Transverse colon (tissue), 4 donors: ENCODE results near the gene HMX3. TPM values are rescaled to one million over a fixed set of nuclear protein-coding genes. Genes with fewer than 3 reads are reported as not detected.

Experiments
- DNase-seq: peaks from one replicate; pipeline ENCODE4 v3.0.0-alpha.2; 2019
- H3K27ac ChIP-seq, 4 donors: fragments of 200-600 bp; sonication (generic); 2 replicates each; pipeline ENCODE4 v1.5.1; 2016 to 2018; ENCODE audit warnings: inconsistent platforms in 4 of 4
- H3K27me3 ChIP-seq: fragments of 200-600 bp; sonication (generic); 2 replicates; pipeline ENCODE4 v1.5.1; 2017; ENCODE audit warnings: inconsistent platforms
- H3K36me3 ChIP-seq, 4 donors: fragments of 200-600 bp; sonication (generic); 2 replicates each; pipeline ENCODE4 v1.5.1; 2017 to 2019; ENCODE audit warnings: inconsistent platforms in 4 of 4
- H3K4me1 ChIP-seq, 4 donors: fragments of 200-600 bp; sonication (generic); 2 replicates each; pipeline ENCODE4 v1.5.1; 2017 to 2020; ENCODE audit warnings: inconsistent platforms in 4 of 4
- H3K4me3 ChIP-seq, 4 donors: fragments of 200-600 bp; sonication (generic); 1 replicate in 1 of 4; 2 replicates in 3 of 4; pipeline versions ENCODE4 v1.5.1 to v1.6.1; 2017 to 2019; ENCODE audit warnings: inconsistent platforms in 4 of 4
- H3K9me3 ChIP-seq, 2 donors: fragments of 200-600 bp; sonication (generic); 2 replicates each; pipeline ENCODE4 v1.5.1; 2017 to 2019; ENCODE audit warnings: inconsistent platforms in 2 of 2
- CTCF ChIP-seq, 5 experiments: fragments of 200-600 bp in 3 of 5; fragments of 450-650 bp in 2 of 5; sonication (generic) in 3 of 5; IDR thresholded peaks; 1 replicate in 2 of 5; 2 replicates in 3 of 5; pipeline ENCODE4 v1.5.1; 2016 to 2017; ENCODE audit warnings: antibody characterized with exemption in 5 of 5, inconsistent platforms in 3 of 5, mild to moderate bottlenecking in 2 of 5, moderate library complexity in 1 of 5
- EP300 ChIP-seq: sonication (generic); formaldehyde crosslinking; IDR thresholded peaks from one replicate; pipeline ENCODE4 v1.6.1; 2017; ENCODE audit warnings: antibody characterized with exemption, low read depth
- POLR2A ChIP-seq: fragments of 450-650 bp; IDR thresholded peaks from one replicate; pipeline ENCODE4 v1.6.1; 2016; ENCODE audit warnings: antibody characterized with exemption, mild to moderate bottlenecking, moderate library complexity
- POLR2AphosphoS5 ChIP-seq, 3 donors: sonication (generic); formaldehyde crosslinking; IDR thresholded peaks; one replicate each; pipeline ENCODE4 v1.6.1; 2016; ENCODE audit warnings: antibody characterized with exemption in 3 of 3
- WGBS, 2 donors: methylation state at CpG; one replicate each; pipeline ENCODE4 v1.1.5; 2018; ENCODE audit warnings: low coverage in 1 of 2; 5-methylcytosine and 5-hydroxymethylcytosine counted together
- in situ Hi-C, 4 donors: fragments of 200-750 bp; cut with MboI; loops; one replicate each; pipeline versions ENCODE4 v1.15.0 to v1.15.1; 2017; ENCODE audit warnings: low sequenced_read_pairs in 3 of 4, low pct_ligation_motif_present in 1 of 4, low pct_unique_long_range_greater_than_20kb in 1 of 4
- intact Hi-C: fragments of 100-400 bp; cut with DNase I; formaldehyde crosslinking; loops from one replicate; pipeline ENCODE4 v1.15.1; 2023; ENCODE audit warnings: low total_unique reads
- total RNA-seq, 4 donors: library from RNA; depleted of rRNA; stranded (reverse); fragments of >200 nt; gene quantifications; one replicate each; pipeline ENCODE4 v1.1.0, GENCODE V29; 2016

HMX3 gene
- total RNA-seq, 4 donors from 2014 or later: 1.2 to 1.7 TPM; not detected in 2

GRCh38 chr10:123149568-123150270 lies 13.9 kb downstream of the HMX3 start:
- no peaks in the 10 kb centered on the region for H3K36me3 ChIP-seq
- peaks cover 88% of the 10 kb centered on the region for H3K27me3 ChIP-seq
- 0 to 12% methylated on average over 3 to 76 of the region's 76 CpGs for WGBS, 2 donors
- no peak overlapping the region for H3K27ac ChIP-seq
- H3K4me3 ChIP-seq: peak overlapping the region in 2 of 4 donors; percentile 31 to 47
- DNase-seq: no peak
- TF ChIP-seq CTCF (IDR thresholded peaks at IDR 0.05) (no peak), EP300 (no peak), POLR2AphosphoS5 (IDR thresholded peaks at IDR 0.05) (no peak), POLR2A (no peak)
- intact Hi-C loops (no loop called here), in situ Hi-C loops (loop anchor here in 1 of 4 donors (25.0 kb wide), 1 partner anchor 413 kb away; no protein-coding TSS in a partner anchor)
- no peaks in the 10 kb centered on the region for H3K9me3 ChIP-seq
- H3K4me1 ChIP-seq: peaks cover 10 to 53% (median 41%) of the 10 kb centered on the region in 4 donors

GRCh38 chr10:123150271-123150985 lies 14.7 kb downstream of the HMX3 start:
- Histone ChIP-seq H3K9me3 (no peaks in the 10 kb centered on the region), H3K27ac (no peak overlapping the region), H3K27me3 (peaks cover 81% of the 10 kb centered on the region), H3K4me1 (peaks cover 13 to 58% (median 45%) of the 10 kb centered on the region in 4 donors), H3K4me3 (peak overlapping the region in 2 of 4 donors; percentile 7 to 47), H3K36me3 (no peaks in the 10 kb centered on the region)
- intact Hi-C loops (no loop called here), in situ Hi-C loops (no loop called here)
- 17 to 18% methylated on average over 14 to 34 of the region's 34 CpGs for WGBS, 2 donors
- TF ChIP-seq EP300: no peak
- TF ChIP-seq POLR2AphosphoS5 (IDR thresholded peaks at IDR 0.05): no peak
- no peak for TF ChIP-seq CTCF (IDR thresholded peaks at IDR 0.05)
- no peak for TF ChIP-seq POLR2A
- DNase-seq: no peak

- TF ChIP-seq CTCF (IDR thresholded peaks at IDR 0.05): no peak
- TF ChIP-seq EP300: no peak
- TF ChIP-seq POLR2AphosphoS5 (IDR thresholded peaks at IDR 0.05): no peak
- no peak for TF ChIP-seq POLR2A
- intact Hi-C loops (no loop called here), in situ Hi-C loops (no loop called here)
- Histone ChIP-seq H3K27me3 (peaks cover 74% of the 10 kb centered on the region), H3K36me3 (peaks cover 0 to 2% (median under 1%) of the 10 kb centered on the region in 4 donors), H3K9me3 (no peaks in the 10 kb centered on the region), H3K4me3 (peak overlapping the region in 2 of 4 donors; percentile 7 to 39), H3K4me1 (peaks cover 18 to 58% (median 49%) of the 10 kb centered on the region in 4 donors), H3K27ac (no peak overlapping the region)
- 3% methylated on average over 56 of the region's 56 CpGs; no CpG with 5 or more reads in 1 of the 2 donors for WGBS, 2 donors
- no peak for DNase-seq
Observed at GRCh38 chr10:123150986-123151736, 15.4 kb downstream of the HMX3 start.

- DNase-seq: no peak
- Histone ChIP-seq H3K9me3 (no peaks in the 10 kb centered on the region), H3K27me3 (peaks cover 68% of the 10 kb centered on the region), H3K27ac (no peak overlapping the region), H3K36me3 (peaks cover 0 to 8% (median 4%) of the 10 kb centered on the region in 4 donors), H3K4me3 (no peak overlapping the region), H3K4me1 (peaks cover 20 to 57% (median 48%) of the 10 kb centered on the region in 4 donors)
- WGBS, 2 donors: 23 to 25% methylated on average over 5 to 7 of the region's 7 CpGs
- TF ChIP-seq POLR2AphosphoS5 (IDR thresholded peaks at IDR 0.05): peak in 1 of 3 donors; percentile 39
- TF ChIP-seq CTCF (IDR thresholded peaks at IDR 0.05): no peak
- no peak for TF ChIP-seq EP300
- TF ChIP-seq POLR2A: no peak
- intact Hi-C loops: no loop called here
- in situ Hi-C loops: no loop called here
Observed at GRCh38 chr10:123151737-123152135, 16.0 kb downstream of the HMX3 start.
